Measurements from ENCODE around the gene DOC2A. TPM values are rescaled to one million over a fixed set of nuclear protein-coding genes. Genes with fewer than 3 reads are reported as not detected.

DOC2A gene
- total and polyA plus RNA-seq, 9 of the 15 experiments (the other 6 are each of a cell fraction or from before 2014, with no cell fraction given) = 0.03 to 0.38 (median 0.28) TPM; not detected in 1

DNA sequence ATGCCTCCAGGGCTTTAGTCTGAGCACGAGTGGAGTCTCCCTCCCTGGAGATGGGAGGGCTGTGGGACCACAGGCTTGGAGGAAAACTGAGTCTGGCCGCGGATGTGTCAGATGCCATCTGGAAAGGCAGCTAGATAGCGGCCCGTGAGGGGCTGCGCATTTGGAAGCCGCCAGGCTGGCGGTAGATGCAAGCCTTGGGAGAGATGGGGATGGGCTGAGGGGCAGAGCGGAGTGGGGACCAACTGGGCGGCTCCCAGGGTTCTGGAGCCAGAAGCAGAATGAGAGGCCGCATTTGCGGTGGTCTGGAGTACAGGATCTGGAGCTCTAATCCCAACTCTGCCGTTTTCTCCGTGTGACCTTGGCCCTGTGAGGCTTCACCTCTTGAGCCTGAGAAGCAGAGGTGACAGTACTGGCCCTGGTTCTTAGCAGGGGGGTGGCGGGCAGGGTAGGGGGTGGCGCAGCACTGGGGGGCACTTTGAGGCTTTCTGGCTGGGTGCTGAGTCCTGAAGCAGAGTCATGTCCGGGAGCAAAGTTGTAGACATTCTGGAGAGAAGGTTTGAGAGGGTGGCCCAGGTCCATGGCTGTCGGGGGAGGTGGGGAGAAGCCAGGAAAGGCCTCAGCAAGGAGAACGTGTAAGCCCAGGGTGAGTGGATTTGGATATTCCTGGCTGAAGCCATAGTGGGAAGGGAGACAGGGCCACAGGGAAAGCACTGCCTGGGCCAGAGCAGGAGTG, 8.0 kb downstream of the DOC2A start:
- Histone ChIP-seq H3K27me3 (ENCODE audit: control insufficient read depth in 2 of 2, insufficient read depth in 2 of 2, low read length in 2 of 2) (no peaks in the 10 kb centered on the region), H3K4me3 (no peak overlapping the region), H3K36me3 (ENCODE audit: control insufficient read depth, insufficient read depth, low read length) (peaks cover 23% of the 10 kb centered on the region; the same call in 2 of the 3 replicates), H3K9me3 (replicated peaks; ENCODE audit: control insufficient read depth, insufficient read depth, low read depth, low read length) (no peaks in the 10 kb centered on the region), H3K27ac (ENCODE audit: extremely low read depth, low read depth, low read length) (no peak overlapping the region), H3K4me1 (replicated peaks in 1 of 2; ENCODE audit: control insufficient read depth in 2 of 2, insufficient read depth in 2 of 2, low read length in 2 of 2) (peaks cover 0 to 58% of the 10 kb centered on the region in 2 experiments; a peak in 2 of 5 replicates), H3K79me2 (ENCODE audit: control insufficient read depth, insufficient read depth, low read length) (no peaks in the 10 kb centered on the region), H3K4me2 (ENCODE audit: insufficient read depth, low read length) (no peak overlapping the region), H3K9ac (ENCODE audit: insufficient read depth in 1 of 2, low read depth in 2 of 2, low read length in 2 of 2) (peak overlapping the region in 1 of 2 experiments; percentile 71; a peak in 2 of 4 replicates), H2AFZ (ENCODE audit: low read depth, low read length) (no peak overlapping the region), H3K9me1 (ENCODE audit: control insufficient read depth, insufficient read depth, low read length) (no peaks in the 10 kb centered on the region), H4K20me1 (replicated peaks; ENCODE audit: control insufficient read depth, insufficient read depth, low read length) (0 out of 2 replicates have a peak, but pooled peaks cover 5% of the 10 kb centered on the region)
- BruUV-seq (replicated peaks) = no TSS peak
- ATAC-seq = no peak
- POLR2A ChIA-PET = interaction anchor here (0.5 to 0.6 kb wide), 2 partner anchors 12 to 63 kb away, joined by 3 read pairs; partner anchors contain the start of gene ALDOA
- CTCF ChIA-PET (ENCODE audit: low intra/inter-chr PET ratio) = interaction anchor here (0.6 kb wide), 1 partner anchor 85 kb away, joined by 3 read pairs; no protein-coding TSS in a partner anchor
- DNase-seq (ENCODE audit: extremely low read depth in 1 of 4, low spot score in 3 of 4) = no peak
- no peak for FAIRE-seq
- intact Hi-C loops (cut with micrococcal nuclease) = no loop called here
- in situ Hi-C loops (cut with MboI) = no loop called here
- WGBS (ENCODE audit: insufficient coverage, low coverage, missing lambda C conversion rate) = 81% methylated on average over 16 of the region's 19 CpGs
- TF ChIP-seq CREBBP (IDR thresholded peaks at IDR 0.05; ENCODE audit: low read depth, low read length) (no peak), ZSCAN32 (CRISPR knock-in tag; IDR thresholded peaks at IDR 0.05) (no peak), BRD9 (IDR thresholded peaks at IDR 0.05; ENCODE audit: low read depth, partially characterized antibody) (no peak), ZNF584 (CRISPR knock-in tag; IDR thresholded peaks at IDR 0.05; ENCODE audit: low read depth) (no peak), TAF15 (IDR thresholded peaks at IDR 0.05; ENCODE audit: low read depth, low read length) (no peak), DMBX1 (CRISPR knock-in tag; IDR thresholded peaks at IDR 0.05; ENCODE audit: borderline replicate concordance) (no peak), ZBTB33 (CRISPR knock-in tag; IDR thresholded peaks at IDR 0.05) (peak; percentile 61; the same call in 1 of the 2 replicates), RBFOX2 (IDR thresholded peaks at IDR 0.05; ENCODE audit: low read depth, low read length) (0 out of 2 replicates have a peak, but pooled peaks have one; percentile 17), SMAD1 (IDR thresholded peaks at IDR 0.05; ENCODE audit: low read depth, low read length, partially characterized antibody) (no peak), ZNF57 (CRISPR knock-in tag; IDR thresholded peaks at IDR 0.05) (no peak), DNMT1 (IDR thresholded peaks at IDR 0.05) (no peak), ASH1L (IDR thresholded peaks at IDR 0.05; ENCODE audit: borderline replicate concordance, low read depth, partially characterized antibody) (no peak), ZNF324 (CRISPR knock-in tag; IDR thresholded peaks at IDR 0.05) (no peak), ETV1 (tag; conservative IDR thresholded peaks at IDR 0.05; ENCODE audit: low read depth) (no peak), ZNF124 (CRISPR knock-in tag; IDR thresholded peaks at IDR 0.05) (no peak), NR3C1 (CRISPR knock-in tag; IDR thresholded peaks at IDR 0.05) (no peak), BRF1 (IDR thresholded peaks at IDR 0.05; ENCODE audit: borderline replicate concordance, extremely low read depth, insufficient read length) (no peak)
- TF ChIP-seq, protein P1, sequence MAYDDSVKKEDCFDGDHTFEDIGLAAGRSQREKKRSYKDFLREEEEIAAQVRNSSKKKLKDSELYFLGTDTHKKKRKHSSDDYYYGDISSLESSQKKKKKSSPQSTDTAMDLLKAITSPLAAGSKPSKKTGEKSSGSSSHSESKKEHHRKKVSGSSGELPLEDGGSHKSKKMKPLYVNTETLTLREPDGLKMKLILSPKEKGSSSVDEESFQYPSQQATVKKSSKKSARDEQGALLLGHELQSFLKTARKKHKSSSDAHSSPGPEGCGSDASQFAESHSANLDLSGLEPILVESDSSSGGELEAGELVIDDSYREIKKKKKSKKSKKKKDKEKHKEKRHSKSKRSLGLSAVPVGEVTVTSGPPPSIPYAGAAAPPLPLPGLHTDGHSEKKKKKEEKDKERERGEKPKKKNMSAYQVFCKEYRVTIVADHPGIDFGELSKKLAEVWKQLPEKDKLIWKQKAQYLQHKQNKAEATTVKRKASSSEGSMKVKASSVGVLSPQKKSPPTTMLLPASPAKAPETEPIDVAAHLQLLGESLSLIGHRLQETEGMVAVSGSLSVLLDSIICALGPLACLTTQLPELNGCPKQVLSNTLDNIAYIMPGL (CRISPR knock-in tag; IDR thresholded peaks at IDR 0.05) = no peak
